Esophagus muscularis mucosa (tissue), 4 donors: ENCODE measurements around the gene SIK2. TPM values are rescaled to one million over a fixed set of nuclear protein-coding genes. Genes with fewer than 3 reads are reported as not detected.

Source experiments
- DNase-seq: peaks from one replicate; pipeline ENCODE4 v3.0.0-alpha.2; 2017; ENCODE audit errors: extremely low spot score
- H3K27ac ChIP-seq, 4 donors: fragments of 200-600 bp; sonication (generic); replicated peaks in 1 of 4; 1 replicate in 3 of 4; 2 replicates in 1 of 4; pipeline ENCODE4 v1.5.1; 2016 to 2019; ENCODE audit warnings: mild to moderate bottlenecking in 1 of 4
- H3K27me3 ChIP-seq, 4 donors: fragments of 200-600 bp; sonication (generic); one replicate each; pipeline versions ENCODE4 v1.5.1 to v1.6.0; 2016 to 2019
- H3K36me3 ChIP-seq, 4 donors: fragments of 200-600 bp; sonication (generic); one replicate each; pipeline ENCODE4 v1.5.1; 2016 to 2019
- H3K4me1 ChIP-seq, 4 donors: fragments of 200-600 bp; sonication (generic); one replicate each; pipeline ENCODE4 v1.5.1; 2016 to 2019
- H3K4me3 ChIP-seq, 4 donors: fragments of 200-600 bp; sonication (generic); 1 replicate in 2 of 4; 2 replicates in 2 of 4; pipeline ENCODE4 v1.5.1; 2016 to 2019; ENCODE audit warnings: mild to moderate bottlenecking in 4 of 4, moderate library complexity in 1 of 4
- H3K9me3 ChIP-seq, 4 donors: fragments of 200-600 bp; sonication (generic); 1 replicate in 3 of 4; 2 replicates in 1 of 4; pipeline ENCODE4 v1.5.1; 2016 to 2019
- EP300 ChIP-seq: sonication (generic); formaldehyde crosslinking; IDR thresholded peaks from one replicate; pipeline ENCODE4 v1.6.1; 2017; ENCODE audit warnings: antibody characterized with exemption
- POLR2A ChIP-seq: fragments of 450-650 bp; IDR thresholded peaks from one replicate; pipeline ENCODE4 v1.6.1; 2017; ENCODE audit warnings: antibody characterized with exemption, moderate library complexity, mild to moderate bottlenecking, low read depth
- POLR2AphosphoS5 ChIP-seq, 2 donors: sonication (generic); formaldehyde crosslinking; IDR thresholded peaks; one replicate each; pipeline ENCODE4 v1.6.1; 2017; ENCODE audit warnings: antibody characterized with exemption in 2 of 2
- WGBS: methylation state at CpG from one replicate; pipeline ENCODE4 v1.1.5; 2018; 5-methylcytosine and 5-hydroxymethylcytosine counted together
- intact Hi-C: fragments of 100-400 bp; cut with DNase I; formaldehyde crosslinking; loops from one replicate; pipeline ENCODE4 v1.15.1; 2023
- total RNA-seq, 4 donors: library from RNA; depleted of rRNA; stranded (reverse); fragments of >200 nt; gene quantifications; one replicate each; pipeline versions ENCODE4 v1.1.0 to v1.2.1, GENCODE V29; 2016
- TF ChIP-seq, protein P1 (sequence below), 3 experiments: fragments of 200-600 bp in 2 of 3; fragments of 450-650 bp in 1 of 3; sonication (generic) in 2 of 3; IDR thresholded peaks; one replicate each; pipeline ENCODE4 v1.5.1; 2017 to 2019; ENCODE audit warnings: antibody characterized with exemption in 3 of 3, mild to moderate bottlenecking in 2 of 3, moderate library complexity in 1 of 3

The SIK2 gene
- total RNA-seq, 4 donors from 2014 or later, result 14.5 to 22.1 (median 17.4) TPM

DNA sequence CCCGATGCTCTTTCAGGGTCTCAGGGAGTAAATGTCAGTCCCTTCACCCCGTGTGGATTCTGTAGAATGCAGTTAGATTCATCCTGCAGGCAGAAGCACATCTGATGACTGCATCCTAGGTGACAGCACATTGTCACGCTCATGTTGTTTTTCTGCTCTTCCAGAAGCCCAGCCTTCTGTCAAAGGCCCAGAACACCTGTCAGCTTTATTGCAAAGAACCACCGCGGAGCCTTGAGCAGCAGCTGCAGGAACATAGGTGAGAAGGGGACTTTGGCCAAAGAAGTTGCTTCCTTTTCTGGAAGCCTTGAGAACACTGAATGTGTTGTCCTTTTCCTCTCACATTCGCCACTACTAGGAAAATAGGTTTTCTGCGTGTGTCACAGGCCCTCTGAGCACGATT, 120.3 kb downstream of the SIK2 start:
- Histone ChIP-seq H3K4me3 (no peak overlapping the region), H3K4me1 (peaks cover 7 to 23% (median 17%) of the 10 kb centered on the region in 4 donors), H3K27me3 (no peaks in the 10 kb centered on the region), H3K27ac (no peak overlapping the region), H3K36me3 (peaks cover 56 to 89% (median 76%) of the 10 kb centered on the region in 4 donors), H3K9me3 (no peaks in the 10 kb centered on the region)
- intact Hi-C loops, result no loop called here
- TF ChIP-seq EP300 (no peak), POLR2AphosphoS5 (IDR thresholded peaks at IDR 0.05) (no peak), POLR2A (no peak)
- TF ChIP-seq, protein P1, sequence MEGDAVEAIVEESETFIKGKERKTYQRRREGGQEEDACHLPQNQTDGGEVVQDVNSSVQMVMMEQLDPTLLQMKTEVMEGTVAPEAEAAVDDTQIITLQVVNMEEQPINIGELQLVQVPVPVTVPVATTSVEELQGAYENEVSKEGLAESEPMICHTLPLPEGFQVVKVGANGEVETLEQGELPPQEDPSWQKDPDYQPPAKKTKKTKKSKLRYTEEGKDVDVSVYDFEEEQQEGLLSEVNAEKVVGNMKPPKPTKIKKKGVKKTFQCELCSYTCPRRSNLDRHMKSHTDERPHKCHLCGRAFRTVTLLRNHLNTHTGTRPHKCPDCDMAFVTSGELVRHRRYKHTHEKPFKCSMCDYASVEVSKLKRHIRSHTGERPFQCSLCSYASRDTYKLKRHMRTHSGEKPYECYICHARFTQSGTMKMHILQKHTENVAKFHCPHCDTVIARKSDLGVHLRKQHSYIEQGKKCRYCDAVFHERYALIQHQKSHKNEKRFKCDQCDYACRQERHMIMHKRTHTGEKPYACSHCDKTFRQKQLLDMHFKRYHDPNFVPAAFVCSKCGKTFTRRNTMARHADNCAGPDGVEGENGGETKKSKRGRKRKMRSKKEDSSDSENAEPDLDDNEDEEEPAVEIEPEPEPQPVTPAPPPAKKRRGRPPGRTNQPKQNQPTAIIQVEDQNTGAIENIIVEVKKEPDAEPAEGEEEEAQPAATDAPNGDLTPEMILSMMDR (IDR thresholded peaks at IDR 0.05), result no peak
- DNase-seq, result no peak
- 87% methylated on average over 6 of the region's 8 CpGs for WGBS

DNA sequence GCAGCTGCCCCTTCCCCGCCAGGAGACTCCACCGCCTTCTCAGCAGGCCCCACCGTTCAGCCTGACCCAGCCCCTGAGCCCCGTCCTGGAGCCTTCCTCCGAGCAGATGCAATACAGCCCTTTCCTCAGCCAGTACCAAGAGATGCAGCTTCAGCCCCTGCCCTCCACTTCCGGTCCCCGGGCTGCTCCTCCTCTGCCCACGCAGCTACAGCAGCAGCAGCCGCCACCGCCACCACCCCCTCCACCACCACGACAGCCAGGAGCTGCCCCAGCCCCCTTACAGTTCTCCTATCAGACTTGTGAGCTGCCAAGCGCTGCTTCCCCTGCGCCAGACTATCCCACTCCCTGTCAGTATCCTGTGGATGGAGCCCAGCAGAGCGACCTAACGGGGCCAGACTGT, 121.3 kb downstream of the SIK2 start:
- intact Hi-C loops, result no loop called here
- DNase-seq, result no peak
- TF ChIP-seq EP300 (no peak), POLR2A (no peak), POLR2AphosphoS5 (IDR thresholded peaks at IDR 0.05) (no peak)
- TF ChIP-seq, protein P1 (IDR thresholded peaks at IDR 0.05), result no peak
- Histone ChIP-seq H3K36me3 (peaks cover 56 to 95% (median 80%) of the 10 kb centered on the region in 4 donors), H3K9me3 (no peaks in the 10 kb centered on the region), H3K27me3 (no peaks in the 10 kb centered on the region), H3K4me3 (no peak overlapping the region), H3K27ac (no peak overlapping the region), H3K4me1 (peaks cover 0 to 12% (median 7%) of the 10 kb centered on the region in 4 donors)
- WGBS, result 89% methylated on average over 15 of the region's 15 CpGs

DNA sequence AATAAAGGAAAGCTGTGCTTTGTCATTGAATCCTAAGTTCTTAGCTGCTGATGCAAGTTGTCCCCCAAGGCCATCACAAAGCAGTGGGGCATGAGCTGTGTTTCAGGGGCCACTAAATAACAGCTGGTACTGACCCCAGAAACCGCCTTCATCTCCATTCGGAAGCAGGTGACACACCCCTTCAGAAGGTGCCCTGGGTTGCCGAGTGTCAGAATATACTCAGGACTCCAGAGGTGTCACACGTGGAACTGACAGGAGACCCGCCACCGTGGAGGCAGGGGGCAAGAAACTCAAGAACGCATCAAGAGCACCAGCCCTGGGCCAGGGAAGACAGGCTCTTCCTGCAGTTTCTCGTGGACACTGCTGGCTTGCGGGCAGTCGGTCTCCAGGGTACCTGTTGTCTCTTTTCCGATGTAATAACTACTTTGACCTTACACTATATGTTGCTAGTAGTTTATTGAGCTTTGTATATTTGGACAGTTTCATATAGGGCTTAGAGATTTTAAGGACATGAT, 122.4 kb downstream of the SIK2 start:
- DNase-seq, result no peak
- H3K27me3 ChIP-seq, result no peaks in the 10 kb centered on the region
- WGBS, result 92% methylated on average over 10 of the region's 11 CpGs
- H3K9me3 ChIP-seq, result no peaks in the 10 kb centered on the region
- H3K4me1 ChIP-seq, result peaks cover 8 to 10% (median 9%) of the 10 kb centered on the region in 4 donors
- no peak overlapping the region for H3K27ac ChIP-seq
- intact Hi-C loops, result no loop called here
- TF ChIP-seq, protein P1 (IDR thresholded peaks at IDR 0.05), result no peak
- TF ChIP-seq POLR2A, result no peak
- no peak for TF ChIP-seq POLR2AphosphoS5 (IDR thresholded peaks at IDR 0.05)
- TF ChIP-seq EP300, result no peak
- no peak overlapping the region for H3K4me3 ChIP-seq
- H3K36me3 ChIP-seq, result peaks cover 56 to 88% (median 79%) of the 10 kb centered on the region in 4 donors

DNA sequence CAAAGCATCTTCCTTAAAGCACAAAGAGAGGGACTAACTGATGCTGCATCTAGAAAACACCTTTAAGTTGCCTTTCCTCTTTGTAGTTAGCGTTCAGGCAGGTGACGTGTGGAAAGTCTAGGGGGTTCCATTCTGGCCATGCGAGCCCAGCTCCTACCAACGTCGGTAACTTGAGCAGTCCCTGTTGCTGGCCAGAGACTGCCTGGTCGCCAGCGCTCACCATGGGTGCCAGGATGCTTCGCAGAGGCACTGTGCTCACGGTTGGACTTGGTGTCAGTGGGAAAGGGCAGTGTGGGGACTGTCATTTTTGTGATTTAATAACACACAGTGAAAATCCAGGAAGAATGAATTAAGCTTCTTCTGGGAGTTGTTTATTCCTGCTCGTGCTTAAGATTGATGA, 123.4 kb downstream of the SIK2 start:
- H3K4me3 ChIP-seq, result no peak overlapping the region
- TF ChIP-seq, protein P1 (IDR thresholded peaks at IDR 0.05), result no peak
- TF ChIP-seq POLR2AphosphoS5 (IDR thresholded peaks at IDR 0.05), result no peak
- TF ChIP-seq EP300, result no peak
- TF ChIP-seq POLR2A, result no peak
- H3K36me3 ChIP-seq, result peaks cover 55 to 79% (median 69%) of the 10 kb centered on the region in 4 donors
- H3K4me1 ChIP-seq, result peaks cover 16 to 18% (median 17%) of the 10 kb centered on the region in 4 donors
- H3K27ac ChIP-seq, result no peak overlapping the region
- no peak for DNase-seq
- intact Hi-C loops, result no loop called here
- WGBS, result 89% methylated on average over 10 of the region's 10 CpGs
- no peaks in the 10 kb centered on the region for H3K9me3 ChIP-seq
- H3K27me3 ChIP-seq, result no peaks in the 10 kb centered on the region

DNA sequence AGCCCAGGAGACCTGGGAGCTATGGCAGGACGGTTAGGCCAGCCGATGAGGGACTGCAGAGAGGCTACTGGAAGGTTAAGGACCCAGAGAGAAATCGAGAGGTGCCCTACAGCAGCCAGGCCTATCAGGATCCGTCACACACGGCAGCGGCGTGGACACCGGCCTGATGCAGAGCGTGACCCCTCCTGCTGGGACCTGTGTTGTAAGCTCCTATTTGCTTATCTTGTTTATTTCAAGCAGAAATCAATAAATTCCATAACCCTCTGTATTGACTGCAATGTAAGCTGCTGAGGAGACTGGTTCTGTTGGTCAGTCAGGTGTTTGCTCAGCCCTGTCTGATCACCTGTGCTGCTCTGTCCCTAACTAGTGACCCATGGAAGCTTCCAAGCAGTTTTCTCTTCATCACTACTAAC, 124.1 kb downstream of the SIK2 start:
- intact Hi-C loops, result no loop called here
- H3K4me3 ChIP-seq, result no peak overlapping the region
- H3K9me3 ChIP-seq, result no peaks in the 10 kb centered on the region
- H3K27me3 ChIP-seq, result no peaks in the 10 kb centered on the region
- H3K36me3 ChIP-seq, result peaks cover 48 to 72% (median 62%) of the 10 kb centered on the region in 4 donors
- no peak for DNase-seq
- TF ChIP-seq POLR2AphosphoS5 (IDR thresholded peaks at IDR 0.05) (no peak), EP300 (no peak), POLR2A (no peak)
- TF ChIP-seq, protein P1 (IDR thresholded peaks at IDR 0.05), result no peak
- 86% methylated on average over 5 of the region's 9 CpGs for WGBS
- H3K27ac ChIP-seq, result no peak overlapping the region
- peaks cover 23 to 25% (median 23%) of the 10 kb centered on the region in 4 donors for H3K4me1 ChIP-seq
